Stimulated activated CD8-positive, alpha-beta memory T cell treated with anti-CD3 and anti-CD28 coated beads, Interleukin-4, amount 100 ng/mL, for 1 hour (primary cell): ENCODE measurements around the gene ANO2.
"Not testable (repeated sequence)": the region's sequence is repeated elsewhere in the genome, so short reads cannot be mapped to it uniquely, and the experiment has no call there.

Experiments
- DNase-seq, 2 donors: peaks; one replicate each; pipeline ENCODE4 v3.0.0-alpha.2; 2020; ENCODE audit warnings: low read depth in 2 of 2, low spot score in 1 of 2

Gene ANO2

DNA sequence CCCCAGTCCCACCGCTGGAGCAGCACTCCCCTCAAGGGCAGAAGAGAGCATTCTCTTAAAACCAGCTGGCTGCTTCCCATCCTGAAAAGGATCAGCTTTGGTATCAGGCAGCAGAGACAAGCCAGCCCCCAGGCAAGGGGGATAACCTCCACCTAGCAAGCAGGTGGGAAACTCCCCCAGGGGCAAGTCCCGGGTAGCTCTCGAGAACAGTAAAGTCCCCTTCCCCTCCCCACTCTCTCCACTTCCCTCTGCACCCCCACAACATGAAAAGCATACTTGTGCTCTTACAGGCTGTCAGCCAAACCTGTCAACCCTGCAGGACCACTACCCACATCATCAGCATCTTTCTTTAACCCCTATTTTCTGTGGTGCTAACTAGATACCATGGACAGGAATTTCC lies 259.1 kb downstream of the ANO2 start:
- DNase-seq = no peak

DNA sequence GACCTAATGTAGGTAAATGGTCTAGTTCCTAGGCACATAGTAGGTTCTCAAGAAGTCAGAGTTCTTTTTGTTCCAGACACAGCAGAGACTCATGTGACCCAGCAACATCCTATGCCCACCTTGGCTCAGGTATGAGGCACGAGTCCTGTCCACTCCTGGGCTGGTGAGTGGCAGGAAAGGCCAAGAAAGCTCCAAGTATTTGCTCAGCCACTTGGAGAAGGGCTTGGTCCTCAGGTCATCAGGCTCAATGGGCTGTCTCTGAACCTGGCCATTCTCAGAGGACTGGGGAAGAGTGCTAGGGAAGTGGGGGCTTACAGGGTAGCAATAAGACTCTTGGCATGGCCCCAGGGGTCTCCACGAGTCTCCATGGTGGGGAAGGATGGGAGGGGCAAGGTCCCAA lies 260.1 kb downstream of the ANO2 start:
- DNase-seq = no peak

DNA sequence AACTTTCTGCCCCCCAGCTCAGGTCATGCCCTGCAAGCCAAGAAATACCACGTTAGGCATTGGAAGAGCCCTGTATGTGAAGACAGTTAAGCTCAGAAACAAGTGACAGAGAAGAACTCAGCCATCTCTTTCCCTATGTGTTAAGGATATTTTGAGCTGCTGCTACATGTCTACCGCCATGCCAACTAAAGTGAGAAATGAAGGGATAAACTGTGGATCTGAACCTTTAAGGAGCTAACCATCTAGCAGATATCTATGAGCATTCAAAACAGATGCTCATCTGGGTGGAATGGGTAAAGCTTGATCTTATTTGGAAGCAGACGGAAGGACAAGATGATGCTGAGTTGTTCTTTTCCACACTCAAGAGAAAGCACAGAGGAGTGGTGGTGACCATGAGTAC lies 262.5 kb downstream of the ANO2 start:
- DNase-seq = no peak

DNA sequence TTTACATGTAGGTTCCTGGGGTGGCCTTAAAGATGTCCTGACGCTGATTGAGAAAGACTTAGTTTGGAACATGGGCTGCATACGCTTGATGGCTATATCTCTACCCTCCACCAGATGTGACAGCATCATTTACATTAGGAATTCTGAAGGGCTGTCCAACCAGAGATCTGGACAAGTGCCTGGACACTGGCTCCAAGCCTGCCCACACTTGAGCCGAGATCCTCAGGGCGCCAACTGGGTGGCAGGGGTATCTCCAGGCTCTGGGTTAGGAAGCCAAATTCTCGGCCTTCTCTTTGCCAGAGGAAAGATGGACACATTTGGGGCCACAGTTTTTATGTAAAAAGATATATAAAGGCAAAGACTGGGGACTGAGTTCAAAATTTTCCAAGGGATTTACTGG lies 266.9 kb downstream of the ANO2 start:
- DNase-seq = no peak

DNA sequence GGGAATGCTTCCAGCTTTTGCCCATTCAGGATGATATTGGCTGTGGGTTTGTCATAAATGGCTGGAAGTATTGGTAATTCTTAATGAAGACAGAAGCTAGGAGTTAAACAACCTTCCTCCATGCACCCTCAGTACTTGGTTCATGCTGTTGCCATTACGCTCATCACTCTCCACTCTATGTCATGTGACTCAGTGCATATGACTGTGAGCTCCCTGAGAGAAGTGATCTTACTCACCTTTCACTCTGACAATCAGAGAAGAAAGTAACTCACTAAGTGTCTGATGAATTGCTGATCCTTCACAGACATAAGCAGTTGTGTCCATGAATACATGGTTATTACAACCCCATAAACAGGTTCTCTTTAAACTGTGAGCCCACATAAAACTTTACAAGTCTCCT lies 275.4 kb downstream of the ANO2 start:
- DNase-seq = not testable (repeated sequence)

DNA sequence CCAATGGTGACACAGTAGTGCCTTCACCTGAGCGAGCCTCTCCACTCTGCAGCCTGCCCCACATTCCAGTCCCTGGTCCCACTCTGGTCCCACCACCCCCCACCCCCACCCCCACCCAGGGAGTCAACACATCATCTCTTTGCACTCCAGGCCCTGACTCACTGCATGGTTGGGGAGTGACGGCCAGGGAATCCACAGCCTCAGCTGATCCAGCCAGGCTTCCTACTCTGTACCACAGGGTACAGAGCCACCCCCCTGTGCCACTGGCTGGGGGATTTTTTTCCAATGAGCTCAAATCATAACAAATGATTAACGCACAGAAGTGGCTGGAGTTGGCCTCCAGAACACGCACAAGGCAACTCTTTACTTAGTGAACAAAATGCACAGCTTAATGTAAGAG lies 279.4 kb downstream of the ANO2 start:
- no peak for DNase-seq

DNA sequence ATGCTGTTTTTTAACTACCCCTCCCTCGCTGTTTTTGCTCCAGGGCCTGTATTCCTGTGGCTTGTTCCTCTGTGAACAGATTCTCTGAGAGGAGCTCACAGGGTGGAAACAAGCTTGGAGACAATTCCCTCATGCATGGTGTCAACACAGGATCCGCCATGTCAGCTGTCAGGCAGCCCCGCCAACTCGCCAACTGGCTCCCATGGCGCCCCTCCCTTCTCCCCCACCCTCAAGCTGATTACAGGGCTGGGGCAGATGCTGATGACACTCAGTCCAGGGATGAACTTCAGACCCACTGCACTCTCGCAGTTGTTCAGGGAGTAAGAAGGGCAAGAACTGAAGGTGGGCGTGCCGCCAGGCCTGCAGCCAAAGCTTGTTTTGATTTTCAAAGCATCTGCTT lies 283.2 kb downstream of the ANO2 start:
- no peak for DNase-seq

DNA sequence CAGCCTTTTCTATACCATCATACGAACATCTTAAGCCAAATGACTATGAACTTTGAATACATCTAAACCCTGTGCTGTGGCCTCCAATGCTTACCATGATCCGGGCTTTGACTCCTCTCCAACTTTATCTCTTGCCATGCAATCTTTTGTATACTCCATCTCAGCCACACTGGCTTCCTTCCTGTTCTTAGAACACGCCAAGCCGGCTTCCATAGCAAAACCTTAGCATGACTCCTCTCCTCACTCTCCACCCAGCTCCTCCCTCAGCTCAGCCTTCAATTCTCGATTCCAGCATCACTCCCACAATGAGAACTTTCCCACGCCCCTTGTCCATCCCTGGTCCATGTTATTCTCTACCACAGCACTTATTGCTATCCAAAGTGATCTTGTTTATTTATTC lies 284.8 kb downstream of the ANO2 start:
- DNase-seq = no peak

DNA sequence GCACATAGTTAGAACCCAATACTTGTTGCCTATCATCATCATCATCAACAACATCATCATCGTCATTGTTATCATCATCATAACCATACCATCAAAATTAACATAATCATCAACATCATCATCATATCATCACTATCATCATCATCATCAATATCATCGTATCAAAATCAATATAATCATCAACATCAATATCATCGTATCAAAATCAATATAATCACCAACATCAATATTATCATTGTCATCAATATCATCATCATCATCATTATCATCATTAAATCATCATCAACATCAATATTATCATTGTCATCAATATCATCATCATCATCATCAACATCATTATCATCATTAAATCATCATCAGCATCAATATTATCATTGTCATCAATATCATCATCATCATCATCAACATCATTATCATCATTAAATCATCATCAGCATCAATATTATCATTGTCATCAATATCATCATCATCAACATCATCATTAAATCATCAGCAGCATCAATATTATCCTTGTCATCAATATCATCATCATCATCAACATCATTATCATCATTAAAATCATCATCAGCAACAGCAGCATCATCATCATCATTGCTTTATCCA lies 286.6 kb downstream of the ANO2 start:
- DNase-seq = not testable (repeated sequence)

DNA sequence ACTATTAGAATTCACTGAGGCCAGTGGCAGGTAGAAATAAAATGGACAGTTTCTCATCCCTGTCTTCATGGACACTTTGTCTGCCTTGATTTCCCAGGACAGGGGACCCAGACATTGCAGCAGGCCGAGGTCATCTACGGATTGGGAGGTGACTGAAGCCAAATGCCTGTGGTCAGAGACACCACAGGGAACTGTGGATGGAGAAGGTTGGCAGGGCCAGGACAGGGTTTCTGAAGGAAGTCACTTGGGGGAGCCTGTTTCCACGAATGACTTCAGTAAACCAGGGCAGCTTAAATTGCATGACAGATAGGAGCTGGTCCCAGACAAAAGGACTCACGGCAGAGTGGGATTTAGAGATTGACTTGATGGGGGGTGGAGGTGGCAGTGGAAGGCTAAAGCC lies 288.2 kb downstream of the ANO2 start:
- no peak for DNase-seq

DNA sequence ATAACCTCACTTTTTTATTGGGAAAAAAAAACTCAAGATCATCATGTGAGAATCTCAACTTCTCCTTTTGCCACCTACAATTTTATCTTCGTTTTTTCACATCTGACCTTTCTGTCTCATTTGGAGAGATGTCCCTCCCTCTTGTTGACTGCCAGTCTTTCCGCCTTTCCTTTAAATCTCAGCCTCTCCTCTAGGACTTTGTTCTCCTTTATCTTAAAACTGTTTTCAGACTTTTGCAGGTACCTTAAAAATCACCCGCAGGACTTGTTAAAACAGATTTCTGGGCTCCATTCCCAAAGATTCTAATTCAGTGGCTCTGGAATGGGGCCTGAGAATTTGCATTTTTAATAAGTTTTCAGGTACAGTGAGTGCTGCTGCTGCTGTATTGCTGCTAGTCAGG lies 289.9 kb downstream of the ANO2 start:
- no peak for DNase-seq

DNA sequence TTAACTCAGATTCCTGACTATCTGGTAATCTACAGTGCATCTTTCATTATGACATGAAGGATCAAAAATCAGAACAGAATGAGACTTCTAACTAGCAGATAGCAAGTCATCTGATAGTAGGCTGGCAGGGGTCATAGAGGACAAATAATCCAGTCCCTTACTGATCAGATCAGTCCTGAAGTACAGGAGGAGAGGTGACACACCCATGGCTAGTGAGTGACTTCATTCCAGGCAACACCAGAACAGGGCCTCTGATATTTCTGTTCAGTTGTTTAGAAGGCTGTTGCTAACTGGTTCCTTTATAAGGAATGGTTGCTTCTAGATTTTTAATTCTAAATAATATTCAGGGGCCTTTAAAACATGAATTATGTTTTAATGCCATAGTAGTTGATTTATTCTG lies 291.0 kb downstream of the ANO2 start:
- DNase-seq = no peak

DNA sequence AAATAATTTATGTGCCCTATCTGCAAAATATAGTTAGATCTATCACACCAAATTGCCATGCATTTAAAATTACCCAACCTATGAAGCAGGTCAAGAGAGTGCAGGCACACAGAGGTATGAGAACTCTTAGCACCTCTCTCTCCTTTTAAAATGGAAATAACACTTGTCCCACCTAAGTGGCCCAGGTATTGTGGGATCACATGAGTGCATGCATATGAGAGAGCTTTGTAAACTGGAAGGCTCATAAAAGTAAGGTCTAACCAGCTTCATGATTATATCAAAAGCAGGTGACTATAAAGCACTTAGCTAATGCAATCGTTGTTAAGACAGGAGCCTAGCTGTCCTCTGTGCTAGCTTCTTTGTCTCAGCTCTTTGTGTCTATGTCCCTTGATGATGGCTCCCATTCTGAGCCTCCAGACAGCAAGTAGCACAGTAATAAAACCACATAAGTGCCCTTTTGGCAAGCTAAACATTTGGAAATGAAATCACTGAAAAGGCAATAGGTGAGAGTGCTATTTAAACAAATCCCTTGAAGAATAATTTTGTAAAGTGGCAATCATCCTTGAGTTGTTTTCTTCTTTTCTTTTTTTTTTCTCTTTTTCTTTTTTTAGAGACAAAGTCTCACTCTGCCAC lies 294.1 kb downstream of the ANO2 start:
- DNase-seq = no peak

DNA sequence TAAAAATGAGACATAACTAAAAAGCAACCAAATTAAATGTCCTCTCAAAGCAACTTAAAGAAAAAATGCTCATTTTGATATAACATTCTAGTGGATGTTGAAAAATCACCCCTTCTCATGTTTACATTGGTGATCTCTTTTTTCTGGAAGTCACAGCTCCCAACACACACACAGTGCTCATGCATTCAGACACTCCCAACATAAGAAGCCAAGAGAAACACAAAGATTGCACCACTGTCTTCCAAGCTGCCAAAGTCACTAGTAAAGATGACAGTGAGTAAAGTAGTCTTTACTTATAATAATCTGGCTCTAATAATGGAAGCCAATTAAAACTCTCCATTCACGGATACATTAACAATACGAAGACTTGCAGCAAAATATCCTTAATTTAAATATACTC lies 294.8 kb downstream of the ANO2 start:
- DNase-seq = no peak

DNA sequence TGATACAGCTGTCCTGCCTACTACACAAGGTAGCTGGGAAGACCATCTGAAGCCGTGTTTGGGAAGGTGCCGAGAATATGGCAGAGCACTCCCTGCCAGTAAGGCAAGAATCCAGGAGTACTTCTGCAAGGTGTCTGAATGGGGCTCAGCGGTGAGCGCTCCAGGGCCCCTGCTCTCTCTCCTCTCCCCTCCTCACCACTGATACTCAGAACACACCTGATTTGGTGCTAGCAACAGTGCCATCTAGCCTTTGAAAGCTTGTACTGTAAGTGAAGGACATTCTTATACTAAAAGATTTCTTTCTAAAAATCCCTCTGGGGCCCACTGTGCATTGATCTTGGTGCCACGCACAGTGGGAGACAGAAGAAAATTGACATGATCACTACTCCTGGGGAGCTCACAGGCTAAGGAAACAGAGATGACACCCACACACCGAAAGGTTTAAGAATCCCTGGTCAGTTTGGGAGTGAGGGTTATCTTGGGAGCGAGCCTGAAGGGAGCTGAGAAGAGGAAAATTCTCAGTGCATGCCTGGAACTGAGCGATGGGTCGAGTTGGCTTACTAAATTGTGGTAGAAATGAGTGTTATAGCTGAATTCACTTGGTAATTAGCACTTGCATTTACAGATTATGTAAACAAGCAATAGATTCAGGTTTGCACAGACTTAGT lies 296.2 kb downstream of the ANO2 start:
- DNase-seq = no peak

DNA sequence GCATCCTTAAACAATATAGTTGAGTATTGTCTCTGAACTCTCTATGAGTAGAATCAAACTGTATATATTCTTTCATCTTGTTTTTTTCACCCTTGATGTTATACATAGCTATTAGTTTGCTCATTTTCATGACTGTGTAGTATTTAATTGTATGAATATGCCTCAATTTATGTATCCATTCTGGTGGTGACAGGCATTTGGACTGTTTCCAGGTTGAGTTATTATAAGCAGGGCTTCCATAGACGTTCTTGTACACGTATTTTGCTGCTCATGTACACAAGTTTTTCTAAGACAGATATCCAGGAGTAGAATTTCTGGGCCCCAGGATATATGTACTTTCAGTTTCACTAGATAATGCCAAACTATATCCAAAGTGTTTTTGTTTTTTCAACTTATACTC lies 301.8 kb downstream of the ANO2 start:
- DNase-seq = no peak

DNA sequence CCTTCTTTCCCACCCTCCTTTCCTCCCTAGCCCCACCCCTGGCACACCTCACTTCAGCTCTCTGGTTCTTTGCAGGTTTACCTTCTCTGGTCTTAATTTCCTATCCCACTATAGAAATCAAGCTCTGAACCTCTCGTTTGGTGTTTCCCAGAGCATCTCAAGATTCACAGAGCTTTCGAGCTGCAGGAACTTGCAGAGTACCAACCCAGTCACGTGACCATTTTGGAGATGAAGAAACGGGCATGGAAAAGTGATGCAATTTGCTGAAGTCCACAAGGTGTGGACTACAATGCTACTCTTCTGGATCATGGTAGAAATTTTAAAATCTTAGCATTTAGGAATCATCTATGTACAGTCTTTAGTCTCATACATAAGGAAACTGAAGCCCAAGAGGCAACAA lies 307.4 kb downstream of the ANO2 start:
- DNase-seq = no peak

DNA sequence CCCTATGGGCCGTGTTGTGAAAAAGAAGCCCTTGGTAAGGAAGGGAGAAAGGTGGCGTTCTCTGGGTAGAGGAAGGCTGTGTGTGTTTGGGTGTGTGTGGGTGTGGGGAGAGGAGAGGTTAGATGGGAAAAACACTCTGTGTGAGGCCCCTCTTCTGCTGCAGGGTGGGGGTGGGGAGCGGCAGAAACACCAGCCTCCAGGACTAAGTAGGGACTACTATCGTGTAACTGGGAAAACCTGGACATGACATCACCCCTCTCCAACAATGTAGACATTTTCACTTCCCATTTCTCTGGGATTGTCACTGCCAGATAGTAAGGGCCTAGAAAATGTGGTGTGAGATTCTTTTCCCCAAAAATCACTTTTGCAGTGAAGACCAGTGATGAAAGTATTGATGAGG lies 308.2 kb downstream of the ANO2 start:
- no peak for DNase-seq

DNA sequence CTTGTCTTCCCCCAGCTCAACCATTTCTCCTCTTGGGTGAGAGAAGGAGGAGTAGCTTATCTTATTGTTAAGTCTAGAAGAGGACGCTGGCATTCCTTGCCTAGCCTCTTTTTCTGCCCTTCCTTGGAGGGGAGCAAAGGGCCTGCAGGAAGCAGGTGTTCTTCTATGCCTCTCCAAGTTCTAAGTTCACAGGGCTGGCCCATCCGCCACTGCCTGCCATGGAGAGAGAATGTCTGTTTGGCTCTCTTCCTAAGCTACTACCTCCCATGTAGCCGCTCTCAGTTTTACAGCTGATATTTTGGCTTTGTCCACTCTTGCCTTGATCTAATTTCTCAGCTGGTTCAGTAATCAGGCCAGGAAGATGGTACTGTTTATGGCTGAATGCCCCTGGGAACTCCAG lies 312.0 kb downstream of the ANO2 start:
- DNase-seq = no peak

DNA sequence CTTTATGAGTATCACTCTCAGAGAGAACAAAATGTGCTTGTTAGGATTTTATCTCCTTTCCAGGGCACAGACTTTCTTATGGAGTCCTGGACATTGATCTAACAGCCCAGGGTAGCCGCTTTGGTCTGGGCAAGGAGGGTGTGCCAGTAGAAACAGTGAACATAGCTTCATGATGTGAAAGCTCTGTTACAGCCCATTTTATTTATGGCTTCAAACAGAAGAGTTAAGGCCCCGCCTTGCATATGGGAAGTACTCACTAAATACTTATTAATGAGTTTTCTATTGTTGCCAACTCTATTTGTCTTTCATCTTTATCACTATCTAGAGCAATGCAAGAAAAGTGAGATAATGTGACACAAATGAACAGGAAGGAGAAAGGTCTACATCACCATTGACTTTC lies 312.6 kb downstream of the ANO2 start:
- no peak for DNase-seq

DNA sequence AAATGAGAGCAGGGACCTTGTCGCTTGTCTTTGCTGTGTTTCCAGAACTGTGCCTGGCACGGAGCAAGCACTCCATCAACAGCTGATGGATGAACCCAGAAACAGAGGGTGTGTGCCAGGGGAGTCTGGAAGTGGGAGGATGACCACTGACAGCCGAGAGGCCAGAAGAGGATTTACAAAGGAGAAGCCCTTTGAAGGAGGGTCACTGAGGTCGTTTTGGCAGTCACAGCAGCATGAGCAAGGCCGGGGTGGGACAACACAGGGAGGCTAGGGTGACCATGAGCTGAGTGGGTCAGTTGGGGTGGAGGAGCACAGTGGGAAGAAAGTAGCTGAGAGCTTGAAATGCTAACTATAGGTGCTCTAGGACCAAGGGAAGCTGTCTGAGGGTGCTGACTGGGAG lies 313.6 kb downstream of the ANO2 start:
- no peak for DNase-seq

DNA sequence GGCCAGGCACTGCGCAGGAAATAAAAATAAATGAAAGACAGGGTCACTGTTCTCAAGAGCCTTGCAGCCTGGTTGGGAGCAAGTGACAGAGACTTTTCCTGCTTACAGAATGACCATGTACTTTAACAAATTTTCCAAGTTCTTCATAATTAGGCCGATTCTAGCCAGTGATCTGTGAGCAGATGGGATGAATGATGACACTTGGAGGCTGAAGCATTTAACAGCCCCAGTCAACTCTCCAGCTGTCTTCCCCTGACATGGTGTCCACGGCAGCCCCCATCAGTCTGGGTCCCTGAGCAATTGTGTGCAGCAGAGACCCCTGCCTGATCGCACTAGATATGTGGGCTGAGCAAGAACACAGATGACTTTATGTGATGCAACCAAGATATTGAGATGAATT lies 314.3 kb downstream of the ANO2 start:
- DNase-seq = no peak

DNA sequence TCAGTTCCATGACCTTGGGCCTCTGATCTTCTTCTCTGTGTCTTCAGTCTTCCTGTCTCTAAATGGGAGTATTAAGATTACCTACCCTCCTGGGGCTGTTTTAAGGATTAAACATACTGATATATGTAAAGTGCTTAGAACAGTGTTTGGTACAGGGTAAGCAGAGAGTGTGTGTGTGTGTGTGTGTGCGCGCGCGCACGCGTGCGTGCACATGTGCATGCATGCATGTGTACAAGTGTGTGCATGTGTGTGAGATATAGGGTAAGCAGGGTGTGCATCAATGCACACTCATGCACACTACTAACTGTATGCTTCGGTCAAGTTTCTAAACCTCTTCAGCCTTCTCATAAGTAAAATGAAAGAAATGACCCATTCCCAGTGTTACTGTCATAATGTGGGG lies 316.6 kb downstream of the ANO2 start:
- DNase-seq = no peak
